H1 (cell line): ENCODE data around the gene FRMD4A. TPM values are rescaled to one million over a fixed set of nuclear protein-coding genes. Genes with fewer than 3 reads are reported as not detected.

Source experiments
- CBX5 ChIP-seq: fragments of 300-800, 300-1000 bp; sonication (generic); IDR thresholded peaks from 2 replicates; pipeline ENCODE4 v1.7.1; 2016; ENCODE audit warnings: antibody characterized with exemption, low read length, low read depth
- polyA plus RNA-seq, 7 experiments: library from polyadenylated mRNA; depleted of rRNA in 3 of 7; stranded (reverse) in 5 of 7; unstranded in 2 of 7; fragments of >200 nt in 5 of 7; fragments of 200-250 nt in 2 of 7; gene quantifications; 1 replicate in 5 of 7; 2 replicates in 1 of 7; 4 replicates in 1 of 7; pipeline versions ENCODE4 v1.2.1 to v1.2.3, GENCODE V29; 2011 to 2013; ENCODE audit warnings: missing spikeins in 2 of 7, mixed read lengths in 2 of 7
- total RNA-seq: library from RNA; stranded (reverse); fragmentation: NEBNext Ultra II Directional; extraction: Animal tissue kit (Norgen Biotek cat#: 25700); gene quantifications from 2 replicates; pipeline ENCODE4 v1.2.1, GENCODE V29; 2021

FRMD4A gene
- total and polyA plus RNA-seq, 2 of the 8 experiments (the other 6 are each of a cell fraction or from before 2014, with no cell fraction given), result 38.6 to 39.6 TPM

- TF ChIP-seq CBX5, result no peak
Observed at GRCh38 chr10:13806419-13806818, 524.3 kb downstream of the FRMD4A start (continued).
